ENCODE measurements around the gene MMRN2. TPM values are rescaled to one million over a fixed set of nuclear protein-coding genes. Genes with fewer than 3 reads are reported as not detected.

MMRN2 gene
- total RNA-seq, 1 donor from 2014 or later = 6.5 TPM

- no peak overlapping the region for H3K4me3 Mint-ChIP-seq
- H3K4me1 Mint-ChIP-seq = peaks cover 46% of the 10 kb centered on the region
- H3K9me3 Mint-ChIP-seq = no peaks in the 10 kb centered on the region
- H3K27ac Mint-ChIP-seq = no peak overlapping the region
- no peaks in the 10 kb centered on the region for H3K36me3 Mint-ChIP-seq
- TF ChIP-seq CTCF (IDR thresholded peaks at IDR 0.05; ENCODE audit: unreplicated experiment) = no peak
- H3K27me3 Mint-ChIP-seq (ENCODE audit: low read depth) = no peaks in the 10 kb centered on the region
- DNase-seq (ENCODE audit: low spot score in 2 of 2, unreplicated experiment in 2 of 2) = no peak
These were observed 4.9 kb upstream of the MMRN2 start for GRCh38 chr10:86962136-86962980.

GRCh38 chr10:86961481-86962091 lies 4.2 kb upstream of the MMRN2 start:
- H3K4me3 Mint-ChIP-seq = no peak overlapping the region
- no peak for DNase-seq (ENCODE audit: low spot score in 2 of 2, unreplicated experiment in 2 of 2)
- H3K9me3 Mint-ChIP-seq = no peaks in the 10 kb centered on the region
- H3K27me3 Mint-ChIP-seq (ENCODE audit: low read depth) = no peaks in the 10 kb centered on the region
- H3K4me1 Mint-ChIP-seq = peaks cover 47% of the 10 kb centered on the region
- H3K36me3 Mint-ChIP-seq = no peaks in the 10 kb centered on the region
- TF ChIP-seq CTCF (IDR thresholded peaks at IDR 0.05; ENCODE audit: unreplicated experiment) = no peak
- no peak overlapping the region for H3K27ac Mint-ChIP-seq

GRCh38 chr10:86960863-86961434 lies 3.5 kb upstream of the MMRN2 start:
- no peaks in the 10 kb centered on the region for H3K27me3 Mint-ChIP-seq (ENCODE audit: low read depth)
- TF ChIP-seq CTCF (IDR thresholded peaks at IDR 0.05; ENCODE audit: unreplicated experiment) = no peak
- H3K27ac Mint-ChIP-seq = peak overlapping the region; percentile 72
- H3K4me1 Mint-ChIP-seq = peaks cover 46% of the 10 kb centered on the region
- DNase-seq (ENCODE audit: low spot score in 2 of 2, unreplicated experiment in 2 of 2) = no peak
- no peaks in the 10 kb centered on the region for H3K9me3 Mint-ChIP-seq
- H3K36me3 Mint-ChIP-seq = no peaks in the 10 kb centered on the region
- no peak overlapping the region for H3K4me3 Mint-ChIP-seq

GRCh38 chr10:86960003-86960862 lies 2.8 kb upstream of the MMRN2 start:
- Mint-ChIP-seq H3K27me3 (ENCODE audit: low read depth) (no peaks in the 10 kb centered on the region), H3K9me3 (no peaks in the 10 kb centered on the region), H3K36me3 (no peaks in the 10 kb centered on the region), H3K4me3 (no peak overlapping the region), H3K27ac (peak overlapping the region; percentile 72), H3K4me1 (peaks cover 46% of the 10 kb centered on the region)
- peak; percentile 73 for TF ChIP-seq CTCF (IDR thresholded peaks at IDR 0.05; ENCODE audit: unreplicated experiment)
- no peak for DNase-seq (ENCODE audit: low spot score in 2 of 2, unreplicated experiment in 2 of 2)

GRCh38 chr10:86959737-86960002 lies 2.3 kb upstream of the MMRN2 start:
- Mint-ChIP-seq H3K4me3 (peak overlapping the region; percentile 66), H3K9me3 (no peaks in the 10 kb centered on the region), H3K27me3 (ENCODE audit: low read depth) (no peaks in the 10 kb centered on the region), H3K27ac (peak overlapping the region; percentile 87), H3K36me3 (no peaks in the 10 kb centered on the region), H3K4me1 (peaks cover 48% of the 10 kb centered on the region)
- TF ChIP-seq CTCF (IDR thresholded peaks at IDR 0.05; ENCODE audit: unreplicated experiment) = no peak
- no peak for DNase-seq (ENCODE audit: low spot score in 2 of 2, unreplicated experiment in 2 of 2)
